Measurements from ENCODE around the gene CRTAC1.

Gene CRTAC1

DNA sequence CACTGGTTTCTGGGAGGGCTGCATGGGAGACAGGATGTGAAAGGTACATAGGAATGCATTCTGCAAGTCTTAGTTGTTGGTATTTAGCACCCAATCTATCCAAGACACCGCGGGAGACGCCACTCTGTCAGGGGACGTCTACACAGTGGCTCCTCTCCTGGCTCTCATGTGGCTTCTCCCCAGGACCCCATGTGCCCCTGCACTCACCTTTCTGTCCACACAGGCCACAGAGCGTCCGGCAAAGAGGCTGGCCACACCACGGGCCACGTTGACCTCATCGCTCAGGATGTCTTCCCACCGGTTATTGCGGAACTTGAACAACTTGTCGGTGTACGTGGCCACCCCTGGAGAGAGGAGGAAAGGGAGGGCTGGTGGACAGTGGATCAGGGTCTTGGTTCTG, 107.4 kb downstream of the CRTAC1 start:
- FAIRE-seq: no peak

GRCh38 chr10:97922022-97922758, 108.2 kb downstream of the CRTAC1 start:
- no peak for DNase-seq (ENCODE audit: insufficient read length, low spot score)

More for the DNA sequence above, 107.4 kb downstream of the CRTAC1 start:
- DNase-seq (ENCODE audit: insufficient read length, low spot score): no peak
- TF ChIP-seq PAX5 (IDR thresholded peaks at IDR 0.05; ENCODE audit: insufficient read depth, low read length, severe bottlenecking) (no peak), POU2F2 (IDR thresholded peaks at IDR 0.05; ENCODE audit: low read depth, low read length) (no peak), POLR2AphosphoS5 (IDR thresholded peaks at IDR 0.05; ENCODE audit: low read depth, low read length) (no peak), POLR2A (IDR thresholded peaks at IDR 0.05; ENCODE audit: low read depth, low read length) (no peak), TAF1 (IDR thresholded peaks at IDR 0.05; ENCODE audit: low read depth, low read length) (no peak), SPI1 (IDR thresholded peaks at IDR 0.05; ENCODE audit: low read depth, low read length) (no peak)

DNA sequence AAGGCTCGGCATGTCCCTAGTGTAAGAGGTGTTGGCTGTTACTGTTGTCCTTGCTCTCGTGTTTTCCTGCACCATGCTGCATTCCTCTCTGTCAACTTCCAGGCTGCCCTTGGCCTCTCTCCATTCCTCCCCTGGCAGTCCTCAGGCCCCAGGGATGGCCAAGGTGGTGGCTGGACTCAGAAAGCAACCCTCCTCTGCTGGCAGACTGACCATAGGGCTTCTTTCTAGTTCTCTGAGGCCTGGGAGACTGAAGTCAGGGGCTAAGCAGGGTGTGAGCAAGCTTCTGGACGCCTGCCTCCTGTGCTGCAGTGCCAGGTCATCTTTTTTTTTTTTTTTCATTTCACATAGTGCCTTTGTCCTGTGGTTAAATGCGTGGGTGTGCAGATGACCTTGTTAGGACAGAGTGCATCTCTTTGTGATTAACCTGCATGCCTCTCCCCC, 108.8 kb downstream of the CRTAC1 start:
- no peak for TF ChIP-seq PAX5 (IDR thresholded peaks at IDR 0.05; ENCODE audit: insufficient read depth, low read length, severe bottlenecking)
- TF ChIP-seq SPI1 (IDR thresholded peaks at IDR 0.05; ENCODE audit: low read depth, low read length): no peak
- no peak for TF ChIP-seq POU2F2 (IDR thresholded peaks at IDR 0.05; ENCODE audit: low read depth, low read length)
- DNase-seq (ENCODE audit: insufficient read length, low spot score): no peak
- FAIRE-seq: no peak

More at GRCh38 chr10:97922022-97922758, 108.2 kb downstream of the CRTAC1 start:
- no peak for FAIRE-seq
- TF ChIP-seq SPI1 (IDR thresholded peaks at IDR 0.05; ENCODE audit: low read depth, low read length) (no peak), POLR2AphosphoS5 (IDR thresholded peaks at IDR 0.05; ENCODE audit: low read depth, low read length) (no peak), POLR2A (IDR thresholded peaks at IDR 0.05; ENCODE audit: low read depth, low read length) (no peak), PAX5 (IDR thresholded peaks at IDR 0.05; ENCODE audit: insufficient read depth, low read length, severe bottlenecking) (no peak), POU2F2 (IDR thresholded peaks at IDR 0.05; ENCODE audit: low read depth, low read length) (no peak), TAF1 (IDR thresholded peaks at IDR 0.05; ENCODE audit: low read depth, low read length) (no peak)

DNA sequence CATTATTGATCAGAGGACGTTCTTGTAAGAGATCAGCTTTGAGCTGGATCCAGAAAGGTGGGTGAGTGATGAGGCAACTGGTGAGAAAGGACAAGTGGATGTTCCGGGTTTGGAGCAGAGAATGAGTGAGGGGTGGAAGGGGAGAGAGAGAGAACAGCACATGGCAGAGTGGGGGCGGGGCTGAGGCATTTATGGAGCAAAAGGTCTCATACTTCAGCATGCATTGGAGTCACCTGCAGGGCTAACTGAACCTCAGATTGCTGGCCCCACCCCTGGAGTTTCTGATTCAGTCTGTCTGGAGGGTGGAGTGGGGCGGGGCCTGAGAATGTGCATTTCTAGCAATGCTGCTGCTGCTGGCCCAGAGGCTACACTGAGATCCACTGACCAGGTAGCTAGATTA, 109.6 kb downstream of the CRTAC1 start:
- DNase-seq (ENCODE audit: insufficient read length, low spot score): no peak
- TF ChIP-seq POU2F2 (IDR thresholded peaks at IDR 0.05; ENCODE audit: low read depth, low read length) (no peak), POLR2A (IDR thresholded peaks at IDR 0.05; ENCODE audit: low read depth, low read length) (no peak), SPI1 (IDR thresholded peaks at IDR 0.05; ENCODE audit: low read depth, low read length) (no peak), PAX5 (IDR thresholded peaks at IDR 0.05; ENCODE audit: insufficient read depth, low read length, severe bottlenecking) (no peak), TAF1 (IDR thresholded peaks at IDR 0.05; ENCODE audit: low read depth, low read length) (no peak), POLR2AphosphoS5 (IDR thresholded peaks at IDR 0.05; ENCODE audit: low read depth, low read length) (no peak)
- no peak for FAIRE-seq

GRCh38 chr10:97919012-97919411, 111.4 kb downstream of the CRTAC1 start:
- TF ChIP-seq TAF1 (IDR thresholded peaks at IDR 0.05; ENCODE audit: low read depth, low read length) (no peak), SPI1 (IDR thresholded peaks at IDR 0.05; ENCODE audit: low read depth, low read length) (no peak), POLR2AphosphoS5 (IDR thresholded peaks at IDR 0.05; ENCODE audit: low read depth, low read length) (no peak), POU2F2 (IDR thresholded peaks at IDR 0.05; ENCODE audit: low read depth, low read length) (no peak), POLR2A (IDR thresholded peaks at IDR 0.05; ENCODE audit: low read depth, low read length) (no peak), PAX5 (IDR thresholded peaks at IDR 0.05; ENCODE audit: insufficient read depth, low read length, severe bottlenecking) (no peak)
- FAIRE-seq: no peak
- DNase-seq (ENCODE audit: insufficient read length, low spot score): no peak

GRCh38 chr10:97916586-97916985, 113.8 kb downstream of the CRTAC1 start:
- TF ChIP-seq TAF1 (IDR thresholded peaks at IDR 0.05; ENCODE audit: low read depth, low read length) (no peak), POU2F2 (IDR thresholded peaks at IDR 0.05; ENCODE audit: low read depth, low read length) (no peak), PAX5 (IDR thresholded peaks at IDR 0.05; ENCODE audit: insufficient read depth, low read length, severe bottlenecking) (no peak)
- FAIRE-seq (no peak), DNase-seq (ENCODE audit: insufficient read length, low spot score) (no peak)

DNA sequence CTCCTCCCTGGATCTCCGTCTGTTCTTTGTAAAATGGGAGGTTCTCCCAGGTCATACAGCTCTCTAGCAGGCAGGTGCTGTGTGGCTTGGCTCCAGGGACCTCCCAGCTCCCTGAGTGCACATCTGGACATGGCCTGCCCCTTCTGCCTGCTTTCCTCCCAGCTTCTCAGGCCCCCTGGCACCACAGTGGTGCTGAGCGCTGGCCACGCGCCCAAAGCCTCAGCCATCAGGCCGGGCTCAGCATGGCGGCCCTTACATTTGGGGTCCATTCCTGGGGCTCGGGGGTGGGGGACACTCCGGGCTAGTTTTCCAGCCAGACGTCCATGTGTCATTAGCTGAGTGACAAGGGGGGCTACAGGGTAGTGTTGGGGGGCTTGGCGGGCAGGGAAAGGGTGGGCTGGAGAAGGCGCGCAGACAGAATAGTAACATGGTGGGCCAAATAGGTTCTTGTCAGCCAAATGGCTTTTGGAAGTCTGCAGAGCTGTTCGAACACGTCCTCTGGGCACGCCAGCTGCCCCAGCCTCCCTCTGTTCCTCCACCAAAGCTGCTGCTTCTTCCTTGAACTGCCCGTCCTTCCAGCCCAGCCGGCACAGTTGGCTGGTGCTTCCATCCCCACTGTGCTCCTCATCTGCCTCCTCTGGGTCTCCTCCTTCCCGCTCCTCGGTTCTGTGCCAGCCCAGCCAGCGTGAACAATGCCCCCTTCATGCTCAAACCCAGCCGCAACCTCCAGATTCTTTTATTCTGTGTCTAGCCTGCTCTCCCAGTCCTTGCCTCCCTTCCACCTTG, 114.9 kb downstream of the CRTAC1 start:
- TF ChIP-seq POU2F2 (IDR thresholded peaks at IDR 0.05; ENCODE audit: low read depth, low read length) (no peak), TAF1 (IDR thresholded peaks at IDR 0.05; ENCODE audit: low read depth, low read length) (no peak), POLR2A (IDR thresholded peaks at IDR 0.05; ENCODE audit: low read depth, low read length) (no peak), PAX5 (IDR thresholded peaks at IDR 0.05; ENCODE audit: insufficient read depth, low read length, severe bottlenecking) (no peak), SPI1 (IDR thresholded peaks at IDR 0.05; ENCODE audit: low read depth, low read length) (no peak), POLR2AphosphoS5 (IDR thresholded peaks at IDR 0.05; ENCODE audit: low read depth, low read length) (no peak)
- DNase-seq (ENCODE audit: insufficient read length, low spot score) (no peak), FAIRE-seq (no peak)

DNA sequence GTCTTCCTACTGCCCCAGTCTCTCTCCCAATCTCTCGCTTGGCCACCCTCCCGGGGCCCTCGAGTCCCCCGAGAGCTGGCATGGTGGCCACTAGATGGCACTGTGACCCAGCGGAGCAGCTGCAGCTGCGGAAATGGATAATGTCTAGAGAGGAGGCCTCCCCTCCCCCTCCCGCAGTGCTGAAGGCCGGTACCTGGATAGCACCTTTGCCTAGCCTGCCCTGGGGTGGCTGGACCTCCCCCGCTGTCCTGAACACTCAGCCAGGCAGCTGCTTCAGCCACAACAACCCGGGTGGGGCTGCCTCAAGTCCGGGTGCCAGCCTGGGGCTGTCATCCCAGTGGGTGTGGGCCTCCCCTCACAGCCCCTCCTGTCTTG, 115.6 kb downstream of the CRTAC1 start:
- DNase-seq (ENCODE audit: insufficient read length, low spot score) (peak; percentile 91), FAIRE-seq (peak; percentile 81)
- TF ChIP-seq PAX5 (IDR thresholded peaks at IDR 0.05; ENCODE audit: insufficient read depth, low read length, severe bottlenecking) (no peak), POLR2A (IDR thresholded peaks at IDR 0.05; ENCODE audit: low read depth, low read length) (no peak), POLR2AphosphoS5 (IDR thresholded peaks at IDR 0.05; ENCODE audit: low read depth, low read length) (no peak), SPI1 (IDR thresholded peaks at IDR 0.05; ENCODE audit: low read depth, low read length) (no peak), POU2F2 (IDR thresholded peaks at IDR 0.05; ENCODE audit: low read depth, low read length) (no peak), TAF1 (IDR thresholded peaks at IDR 0.05; ENCODE audit: low read depth, low read length) (no peak)

DNA sequence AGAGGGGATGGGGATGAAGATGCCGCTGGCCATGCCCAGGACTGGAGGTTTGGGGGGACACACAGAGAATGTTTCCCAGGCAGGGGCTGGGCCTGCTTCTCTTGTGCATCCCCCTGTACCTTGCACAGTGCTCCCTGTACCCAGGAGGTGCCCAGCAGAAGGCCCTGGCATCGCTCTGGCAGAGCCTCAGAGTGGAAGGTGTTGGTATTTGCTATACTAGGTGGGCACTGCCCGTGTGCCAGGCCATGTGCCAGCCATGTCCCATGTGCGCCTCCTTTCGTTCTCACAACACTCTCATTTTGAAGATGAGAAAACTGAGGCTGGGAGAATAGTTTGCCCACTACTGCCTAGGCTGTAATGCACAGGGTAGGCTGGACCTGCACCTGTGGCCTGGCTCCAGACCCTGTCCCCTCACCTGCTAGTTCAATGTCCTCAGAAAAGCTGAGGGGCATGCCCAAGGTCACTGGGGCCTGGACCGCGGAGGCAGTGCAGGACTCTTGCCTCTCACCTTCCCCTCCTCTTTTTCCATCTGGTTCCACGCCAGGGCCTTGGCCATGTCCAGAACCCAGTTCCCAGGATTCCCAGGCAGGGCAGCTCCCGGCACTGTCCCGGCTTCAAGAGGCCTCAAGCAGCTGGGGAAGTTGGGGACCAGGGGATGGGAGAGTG, 116.1 kb downstream of the CRTAC1 start:
- DNase-seq (ENCODE audit: insufficient read length, low spot score) (no peak), FAIRE-seq (no peak)
- TF ChIP-seq SPI1 (IDR thresholded peaks at IDR 0.05; ENCODE audit: low read depth, low read length) (no peak), PAX5 (IDR thresholded peaks at IDR 0.05; ENCODE audit: insufficient read depth, low read length, severe bottlenecking) (no peak), POLR2A (IDR thresholded peaks at IDR 0.05; ENCODE audit: low read depth, low read length) (no peak)

All from GM12891 (cell line).